IMR-90 (cell line): ENCODE measurements around the gene HEYL. TPM values are rescaled to one million over a fixed set of nuclear protein-coding genes. Genes with fewer than 3 reads are reported as not detected.

Source experiments
- ATAC-seq: fragments of 200-7000 bp; cut with Tn5 transposase; 2 replicates; pipeline ENCODE4 v1.9.1; 2020; ENCODE audit warnings: low read depth, mild to moderate bottlenecking, moderate library complexity
- BruUV-seq: library from RNA; stranded (reverse); fragments of 400-500 nt; replicated peaks from 2 replicates; lab custom pipeline; 2021; lab: Mats Ljungman, UMichigan
- CTCF ChIA-PET: fragments of 300-600 bp; formaldehyde crosslinking; extraction: SDS; loops from one replicate; lab custom pipeline; 2021; ENCODE audit warnings: antibody characterized with exemption; lab: Yijun Ruan, JAX
- POLR2A ChIA-PET: fragments of 300-600 bp; sonication (Branson Sonifier 250); formaldehyde crosslinking; loops from one replicate; lab custom pipeline; 2022; ENCODE audit warnings: antibody characterized with exemption; ENCODE audit not compliant: unreplicated experiment; lab: Charles Lee
- DNase-seq: peaks from one replicate; pipeline ENCODE4 v3.0.0; 2013
- H2AFZ ChIP-seq: replicated peaks from 2 replicates; pipeline ENCODE3; 2013; ENCODE audit warnings: low read length, mild to moderate bottlenecking; ENCODE audit not compliant: poor library complexity
- H2AK5ac ChIP-seq: 2 replicates; pipeline ENCODE4 v1.6.1; 2013; ENCODE audit warnings: low read depth, low read length, inconsistent platforms
- H2AK9ac ChIP-seq: replicated peaks from 2 replicates; pipeline ENCODE3; 2013; ENCODE audit warnings: mild to moderate bottlenecking, low read depth, low read length, moderate library complexity; ENCODE audit not compliant: poor library complexity
- H2BK120ac ChIP-seq: 2 replicates; pipeline ENCODE4 v1.6.1; 2013; ENCODE audit warnings: low read depth, low read length, inconsistent platforms
- H2BK15ac ChIP-seq: 3 replicates; pipeline ENCODE4 v1.6.1; 2013; ENCODE audit warnings: low read depth, low read length, inconsistent platforms
- H2BK20ac ChIP-seq: 2 replicates; pipeline ENCODE4 v1.6.1; 2013; ENCODE audit warnings: low read depth, mild to moderate bottlenecking, inconsistent platforms, low read length, moderate library complexity
- H2BK5ac ChIP-seq: 2 replicates; pipeline ENCODE4 v1.6.1; 2013; ENCODE audit warnings: mild to moderate bottlenecking, low read depth, low read length, inconsistent platforms; ENCODE audit not compliant: poor library complexity, severe bottlenecking
- H3K14ac ChIP-seq: replicated peaks from 2 replicates; pipeline ENCODE4 v1.6.1; 2013; ENCODE audit warnings: low read depth, low read length, inconsistent platforms
- H3K18ac ChIP-seq: 2 replicates; pipeline ENCODE4 v1.6.1; 2013; ENCODE audit warnings: low read depth, low read length, control low read depth
- H3K23ac ChIP-seq: 2 replicates; pipeline ENCODE4 v1.6.1; 2013; ENCODE audit warnings: low read depth, low read length, inconsistent platforms
- H3K27ac ChIP-seq: 2 replicates; pipeline ENCODE4 v1.5.1; 2013; ENCODE audit warnings: mild to moderate bottlenecking, control low read depth, low read length; ENCODE audit not compliant: insufficient read depth
- H3K27me3 ChIP-seq: 2 replicates; pipeline ENCODE4 v1.6.1; 2013; ENCODE audit warnings: low read length; ENCODE audit not compliant: control insufficient read depth, insufficient read depth
- H3K36me3 ChIP-seq: 2 replicates; pipeline ENCODE4 v1.6.1; 2013; ENCODE audit warnings: low read length, mixed read lengths; ENCODE audit not compliant: control insufficient read depth, insufficient read depth
- H3K4ac ChIP-seq: 2 replicates; pipeline ENCODE4 v1.6.1; 2013; ENCODE audit warnings: low read depth, low read length, inconsistent platforms
- H3K4me1 ChIP-seq: 2 replicates; pipeline ENCODE4 v1.6.1; 2013; ENCODE audit warnings: low read length, mixed read lengths; ENCODE audit not compliant: control insufficient read depth, insufficient read depth
- H3K4me2 ChIP-seq: 2 replicates; pipeline ENCODE4 v1.6.1; 2013; ENCODE audit warnings: low read depth, mild to moderate bottlenecking, control low read depth, low read length, moderate library complexity
- H3K4me3 ChIP-seq: 2 replicates; pipeline ENCODE4 v1.5.1; 2013; ENCODE audit warnings: low read depth, mild to moderate bottlenecking, control low read depth, low read length, moderate library complexity; ENCODE audit not compliant: insufficient read depth
- H3K56ac ChIP-seq: 2 replicates; pipeline ENCODE4 v1.6.1; 2013; ENCODE audit warnings: low read length, inconsistent platforms; ENCODE audit not compliant: insufficient read depth; ENCODE audit errors: extremely low read depth
- H3K79me1 ChIP-seq, 2 experiments: 2 replicates each; pipeline ENCODE4 v1.6.1; 2013; ENCODE audit warnings: low read length in 2 of 2, inconsistent platforms in 1 of 2, low read depth in 1 of 2
- H3K9ac ChIP-seq: 2 replicates; pipeline ENCODE4 v1.6.1; 2013; ENCODE audit warnings: low read depth, low read length, control low read depth
- H3K9me1 ChIP-seq: 2 replicates; pipeline ENCODE4 v1.6.1; 2013; ENCODE audit warnings: low read length, inconsistent platforms; ENCODE audit not compliant: insufficient read depth
- H3K9me3 ChIP-seq: 2 replicates; pipeline ENCODE4 v1.6.1; 2013; ENCODE audit warnings: low read length; ENCODE audit not compliant: control insufficient read depth, insufficient read depth
- H4K20me1 ChIP-seq: 2 replicates; pipeline ENCODE4 v1.6.1; 2013; ENCODE audit warnings: low read length, inconsistent platforms; ENCODE audit not compliant: insufficient read depth
- H4K5ac ChIP-seq: 2 replicates; pipeline ENCODE4 v1.6.1; 2013; ENCODE audit warnings: mild to moderate bottlenecking, low read depth, low read length, control low read depth
- H4K8ac ChIP-seq, 2 experiments: 2 replicates each; pipeline ENCODE4 v1.6.1; 2013; ENCODE audit warnings: low read depth in 2 of 2, low read length in 2 of 2, control low read depth in 1 of 2, inconsistent platforms in 1 of 2
- H4K91ac ChIP-seq: 2 replicates; pipeline ENCODE4 v1.6.1; 2013; ENCODE audit warnings: low read depth, low read length, inconsistent platforms; ENCODE audit not compliant: insufficient read depth
- CEBPB ChIP-seq: IDR thresholded peaks from 2 replicates; pipeline ENCODE4 v1.6.1; 2012; ENCODE audit warnings: low read depth, low read length, improper control_type of control experiment
- FOS ChIP-seq: fragments of 150-350 bp; IDR thresholded peaks from 2 replicates; pipeline ENCODE4 v1.6.1; 2016; ENCODE audit warnings: low read depth, low read length
- MAZ ChIP-seq: IDR thresholded peaks from 2 replicates; pipeline ENCODE4 v1.6.1; 2012; ENCODE audit warnings: low read depth, mild to moderate bottlenecking, low read length, improper control_type of control experiment, moderate library complexity, borderline replicate concordance
- POLR2A ChIP-seq: IDR thresholded peaks from 2 replicates; pipeline ENCODE4 v1.6.1; 2012; ENCODE audit warnings: mild to moderate bottlenecking, low read depth, low read length
- RCOR1 ChIP-seq: IDR thresholded peaks from 2 replicates; pipeline ENCODE4 v1.6.1; 2012; ENCODE audit warnings: mild to moderate bottlenecking, low read length, improper control_type of control experiment; ENCODE audit not compliant: insufficient replicate concordance
- RFX5 ChIP-seq: IDR thresholded peaks from 2 replicates; pipeline ENCODE4 v1.8.0; 2012; ENCODE audit warnings: low read depth, mild to moderate bottlenecking, low read length, moderate library complexity
- SMC3 ChIP-seq: fragments of 150-350 bp; IDR thresholded peaks from 2 replicates; pipeline ENCODE4 v1.6.1; 2016; ENCODE audit warnings: low read depth, mild to moderate bottlenecking, antibody characterized with exemption, low read length, moderate library complexity
- WGBS, 2 experiments: methylation state at CpG; one replicate each; pipeline versions ENCODE4 v1.1.5 to v1.1.7; 2013; ENCODE audit warnings: missing lambda C conversion rate in 2 of 2; ENCODE audit not compliant: insufficient read length in 1 of 2; ENCODE audit errors: extremely low coverage in 2 of 2; 5-methylcytosine and 5-hydroxymethylcytosine counted together
- dilution Hi-C: fragments of 300-500 bp; cut with HindIII; formaldehyde crosslinking; loops from one replicate; pipeline ENCODE4 v1.14.3; 2018; ENCODE audit warnings: low sequenced_read_pairs; ENCODE audit not compliant: unreplicated experiment
- in situ Hi-C: fragments of 300-500 bp; cut with MboI; formaldehyde crosslinking; loops from 3 replicates; pipeline ENCODE4 v1.14.3; 2019; ENCODE audit warnings: low sequenced_read_pairs, inconsistent platforms, mixed read lengths
- intact Hi-C: fragments of 100-400 bp; cut with micrococcal nuclease; formaldehyde crosslinking; loops from 2 replicates; pipeline ENCODE4 v1.10.0; 2022
- polyA plus RNA-seq, 3 experiments: library from polyadenylated mRNA; depleted of rRNA; stranded (reverse); fragments of >200 nt; gene quantifications; 2 replicates each; pipeline ENCODE4 v1.2.3, GENCODE V29; 2012; ENCODE audit warnings: low replicate concordance in 1 of 3
- total RNA-seq: library from RNA; depleted of rRNA; stranded (reverse); fragments of >200 nt; gene quantifications from 2 replicates; pipeline ENCODE4 v1.2.3, GENCODE V29; 2012

Gene HEYL
- total and polyA plus RNA-seq, 2 of the 4 experiments (the other 2 are of a cell fraction): 0.02 TPM; not detected in 1

DNA sequence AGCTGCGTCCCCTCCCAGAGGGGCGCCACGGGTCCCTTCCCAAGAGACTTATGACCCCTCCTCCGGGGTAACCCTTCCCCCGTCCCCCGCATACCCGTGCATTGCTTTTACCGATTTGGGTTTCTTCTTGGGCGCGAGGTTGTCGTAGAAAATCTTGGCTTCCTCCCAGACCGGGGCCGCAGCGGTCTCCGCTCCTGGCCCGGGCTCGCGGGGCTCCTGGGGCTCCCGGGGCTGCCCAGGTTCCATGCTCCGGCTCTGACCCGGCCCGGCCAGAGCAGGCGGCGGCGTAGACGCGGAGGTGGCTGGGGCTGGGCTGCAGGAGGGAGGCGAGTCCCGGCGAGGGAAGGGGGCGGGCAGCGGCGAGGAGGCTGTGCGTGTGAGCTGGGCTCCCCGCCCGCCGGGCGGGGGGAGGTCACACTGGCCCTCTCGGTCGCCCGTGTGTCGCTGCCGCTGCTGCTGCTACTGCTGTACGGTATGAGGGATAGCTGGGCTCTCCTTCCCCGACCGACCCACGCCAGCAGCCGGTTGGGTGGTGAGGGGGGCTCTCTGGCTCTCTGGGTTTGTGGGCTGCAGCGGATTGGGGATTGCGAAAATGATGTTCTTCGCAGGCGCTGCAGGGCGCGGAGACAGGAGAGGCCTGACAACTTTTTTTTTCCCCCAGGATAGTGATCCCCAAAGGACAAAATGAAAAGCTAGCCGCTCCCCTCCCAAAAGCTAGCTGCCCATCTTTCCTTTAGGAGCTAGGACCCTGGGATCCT is 32.5 kb upstream of the HEYL start, which contains the start of gene NT5C1A:
NT5C1A (minus strand) TSS at position 315 of the 758 bp plus-strand sequence; CDS start at position 246, 69 bp downstream.
- TF ChIP-seq RFX5 (no peak), MAZ (no peak), POLR2A (no peak), FOS (no peak), CEBPB (no peak), RCOR1 (no peak), SMC3 (no peak)
- Histone ChIP-seq H2AFZ (peak within 1 kb of the TSS; percentile 74), H3K4me2 (peak within 1 kb of the TSS; percentile 57), H3K9me1 (no peaks in the 10 kb centered on the region), H2BK20ac (no peak within 1 kb of the TSS), H3K4me1 (no peaks in the 10 kb centered on the region; the same call in 1 of the 2 replicates), H3K4ac (no peak within 1 kb of the TSS), H3K18ac (no peak within 1 kb of the TSS), H2BK120ac (no peak within 1 kb of the TSS), H2BK15ac (no peak within 1 kb of the TSS), H3K27ac (no peak within 1 kb of the TSS), H3K23ac (no peak within 1 kb of the TSS), H2BK5ac (no peak within 1 kb of the TSS), H4K8ac (no peak within 1 kb of the TSS), H3K9me3 (no peaks in the 10 kb centered on the region; the same call in 1 of the 2 replicates), H2AK9ac (no peak within 1 kb of the TSS), H2AK5ac (no peak within 1 kb of the TSS), H3K9ac (no peak within 1 kb of the TSS), H3K27me3 (peaks cover 76% of the 10 kb centered on the region), H3K4me3 (peak within 1 kb of the TSS; percentile 29; the same call in 1 of the 2 replicates), H3K56ac (no peak within 1 kb of the TSS), H4K91ac (no peak within 1 kb of the TSS), H3K36me3 (no peaks in the 10 kb centered on the region), H4K20me1 (no peaks in the 10 kb centered on the region), H3K14ac (no peak within 1 kb of the TSS), H4K5ac (no peak within 1 kb of the TSS), H3K79me1 (no peaks in the 10 kb centered on the region)
- DNase-seq (no peak), ATAC-seq (peak; percentile 70)
- intact Hi-C loops (loop anchor here (5.0 kb wide), 1 partner anchor 40 kb away; no protein-coding TSS in a partner anchor), dilution Hi-C loops (no loop called here), in situ Hi-C loops (no loop called here)
- no TSS peak for BruUV-seq
- 1% methylated on average over 14 of the region's 55 CpGs; no CpG with 5 or more reads in 1 of the 2 experiments for WGBS, 2 experiments
- POLR2A ChIA-PET: no interaction called here
- CTCF ChIA-PET: interaction anchor here (0.5 to 1.7 kb wide), 5 partner anchors 12 to 558 kb away, joined by 3 to 6 read pairs (median 4); no protein-coding TSS in a partner anchor
